AG04449 (cell line): ENCODE results near the gene LPCAT2.

Experiments used
- CTCF ChIA-PET: fragments of 350-600 bp; formaldehyde crosslinking; extraction: SDS; loops from one replicate; lab custom pipeline; 2021; ENCODE audit warnings: antibody characterized with exemption; lab: Yijun Ruan, JAX
- POLR2A ChIA-PET: fragments of 400-600, 350-600 bp; formaldehyde crosslinking; extraction: SDS; loops from one replicate; lab custom pipeline; 2020; ENCODE audit warnings: antibody characterized with exemption, inconsistent platforms; lab: Yijun Ruan, JAX
- DNase-seq: peaks from one replicate; pipeline ENCODE4 v3.0.0-alpha.2; 2010; ENCODE audit warnings: low read depth, low spot score
- H3K4me3 ChIP-seq: 2 replicates; pipeline ENCODE4 v1.5.1; 2011; ENCODE audit warnings: low read depth, mild to moderate bottlenecking, control low read depth, low read length
- TF ChIP-seq, protein P1 (sequence below): IDR thresholded peaks from one replicate; pipeline ENCODE4 v1.5.1; 2011; ENCODE audit warnings: mild to moderate bottlenecking, moderate library complexity, low read length, control low read depth, inconsistent platforms; ENCODE audit not compliant: insufficient read depth; ENCODE audit errors: missing control alignments

The LPCAT2 gene

DNA sequence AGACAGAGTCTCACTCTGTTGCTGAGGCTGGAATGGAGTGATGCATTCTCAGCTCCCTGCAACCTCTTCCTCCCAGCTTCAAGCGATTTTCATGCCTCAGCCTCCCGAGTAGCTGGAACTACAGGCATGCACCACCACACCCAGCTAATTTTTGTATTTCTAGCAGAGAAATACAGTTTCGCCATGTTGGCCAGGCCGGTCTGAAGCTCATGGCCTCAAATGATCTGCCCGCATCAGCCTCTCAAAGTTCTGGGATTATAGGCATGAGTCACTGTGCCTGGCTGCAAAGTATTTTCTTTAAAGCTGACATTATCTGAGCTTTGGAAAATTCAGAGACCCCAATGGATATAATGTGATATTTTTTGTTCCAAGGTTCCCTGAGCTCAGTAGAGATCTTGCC lies 115.8 kb downstream of the LPCAT2 start:
- ChIA-PET CTCF (interaction anchor here (2.3 kb wide), 1 partner anchor 159 kb away, joined by 6 read pairs; no protein-coding TSS in a partner anchor), POLR2A (no interaction called here)
- TF ChIP-seq, protein P1, sequence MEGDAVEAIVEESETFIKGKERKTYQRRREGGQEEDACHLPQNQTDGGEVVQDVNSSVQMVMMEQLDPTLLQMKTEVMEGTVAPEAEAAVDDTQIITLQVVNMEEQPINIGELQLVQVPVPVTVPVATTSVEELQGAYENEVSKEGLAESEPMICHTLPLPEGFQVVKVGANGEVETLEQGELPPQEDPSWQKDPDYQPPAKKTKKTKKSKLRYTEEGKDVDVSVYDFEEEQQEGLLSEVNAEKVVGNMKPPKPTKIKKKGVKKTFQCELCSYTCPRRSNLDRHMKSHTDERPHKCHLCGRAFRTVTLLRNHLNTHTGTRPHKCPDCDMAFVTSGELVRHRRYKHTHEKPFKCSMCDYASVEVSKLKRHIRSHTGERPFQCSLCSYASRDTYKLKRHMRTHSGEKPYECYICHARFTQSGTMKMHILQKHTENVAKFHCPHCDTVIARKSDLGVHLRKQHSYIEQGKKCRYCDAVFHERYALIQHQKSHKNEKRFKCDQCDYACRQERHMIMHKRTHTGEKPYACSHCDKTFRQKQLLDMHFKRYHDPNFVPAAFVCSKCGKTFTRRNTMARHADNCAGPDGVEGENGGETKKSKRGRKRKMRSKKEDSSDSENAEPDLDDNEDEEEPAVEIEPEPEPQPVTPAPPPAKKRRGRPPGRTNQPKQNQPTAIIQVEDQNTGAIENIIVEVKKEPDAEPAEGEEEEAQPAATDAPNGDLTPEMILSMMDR = no peak
- H3K4me3 ChIP-seq = no peak overlapping the region
- no peak for DNase-seq

DNA sequence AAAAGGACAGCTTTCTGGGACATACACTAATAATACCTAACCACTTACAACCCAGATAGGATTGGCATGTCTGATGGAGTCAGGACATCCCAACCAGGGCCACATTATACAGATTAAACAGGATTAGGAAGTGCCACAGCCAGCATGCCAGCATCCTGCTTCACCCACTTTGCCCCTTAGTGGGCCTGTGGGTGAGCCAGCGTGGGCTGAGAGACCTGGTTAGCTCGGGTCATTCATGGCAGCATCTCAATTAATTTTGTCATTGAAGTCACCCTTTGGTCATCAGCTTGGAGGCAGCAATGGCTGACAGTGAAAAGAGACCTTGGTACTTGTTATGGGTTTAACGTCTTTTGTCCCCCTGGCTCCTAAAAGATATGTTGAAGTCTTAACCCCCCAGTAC lies 117.0 kb downstream of the LPCAT2 start:
- no peak overlapping the region for H3K4me3 ChIP-seq
- no peak for DNase-seq
- TF ChIP-seq, protein P1 = no peak
- ChIA-PET CTCF (interaction anchor here (2.3 kb wide), 1 partner anchor 160 kb away, joined by 6 read pairs; no protein-coding TSS in a partner anchor), POLR2A (no interaction called here)

DNA sequence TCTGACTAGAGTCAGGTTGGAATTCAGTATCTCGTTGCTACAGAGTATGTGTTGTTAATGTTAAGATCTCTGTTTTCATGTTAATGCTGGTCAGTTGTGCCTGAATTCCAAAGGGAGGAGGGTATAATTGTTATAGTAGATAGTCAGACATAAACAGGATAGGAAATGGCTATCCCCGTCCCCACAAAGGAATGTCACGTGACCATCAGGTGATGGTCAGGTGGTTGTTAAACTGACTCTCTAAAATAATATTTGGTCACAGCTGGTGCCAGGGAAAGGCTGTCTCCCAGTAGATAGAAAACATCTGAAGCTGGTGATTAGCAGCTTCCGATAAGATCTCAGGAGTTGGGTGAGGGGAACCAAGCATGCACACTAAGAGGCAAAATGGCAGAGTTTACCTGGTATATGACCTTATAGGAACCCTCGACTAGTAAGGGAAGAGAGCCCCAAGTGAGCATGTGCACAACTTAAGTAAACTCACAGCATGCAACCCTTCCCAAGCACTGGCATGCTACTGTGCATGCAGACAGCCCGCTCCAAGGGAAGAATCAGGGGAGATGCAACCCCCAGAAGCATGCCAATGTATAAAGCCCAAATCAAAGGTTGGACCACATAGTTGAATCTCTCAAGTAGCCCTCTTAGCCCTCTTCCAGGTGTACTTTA lies 119.6 kb downstream of the LPCAT2 start:
- H3K4me3 ChIP-seq = no peak overlapping the region
- CTCF ChIA-PET = no interaction called here
- POLR2A ChIA-PET = no interaction called here
- TF ChIP-seq, protein P1 = no peak
- DNase-seq = no peak

DNA sequence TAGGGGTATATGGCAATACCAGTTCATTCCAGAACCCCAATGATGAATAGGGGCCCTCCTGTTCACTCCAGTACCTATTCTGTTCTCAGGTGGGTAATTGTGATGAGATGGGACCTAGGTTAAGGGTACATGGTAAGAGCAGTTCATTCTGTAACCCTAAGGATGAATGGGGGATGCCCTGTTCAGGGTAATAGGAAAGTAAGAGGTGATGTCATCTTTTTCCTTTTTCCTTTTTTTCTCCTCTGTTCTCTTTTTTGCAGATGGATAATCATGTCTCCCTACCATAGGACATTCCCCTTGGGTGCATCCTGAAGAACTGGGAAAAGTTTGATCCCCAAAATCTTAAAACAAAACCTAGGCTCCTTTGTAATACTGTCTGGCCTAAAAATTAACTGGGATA lies 121.9 kb downstream of the LPCAT2 start:
- POLR2A ChIA-PET = no interaction called here
- CTCF ChIA-PET = no interaction called here
- TF ChIP-seq, protein P1 = no peak
- DNase-seq = no peak
- H3K4me3 ChIP-seq = no peak overlapping the region

DNA sequence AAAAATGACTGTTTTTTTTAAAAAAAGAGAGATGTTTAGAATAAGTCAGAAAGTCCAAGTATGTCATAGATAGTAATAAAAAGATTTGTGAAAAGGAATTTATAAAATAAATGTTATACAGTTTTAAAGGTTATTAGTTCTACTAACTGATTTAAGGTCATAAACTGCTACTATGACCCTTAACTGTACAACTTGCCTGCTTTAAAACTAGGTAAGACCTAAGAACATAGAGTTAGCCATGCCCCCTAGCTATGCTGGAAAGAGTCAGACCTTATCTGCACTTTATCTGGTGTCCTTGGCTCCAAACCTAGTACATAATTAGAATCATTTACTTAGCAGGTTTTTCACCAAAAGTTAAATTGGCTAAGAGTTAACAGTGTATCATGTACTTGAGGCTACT lies 123.4 kb downstream of the LPCAT2 start:
- TF ChIP-seq, protein P1 = no peak
- H3K4me3 ChIP-seq = no peak overlapping the region
- DNase-seq = no peak
- CTCF ChIA-PET = interaction anchor here (1.8 kb wide), 1 partner anchor 168 kb away, joined by 6 read pairs; no protein-coding TSS in a partner anchor
- POLR2A ChIA-PET = no interaction called here

DNA sequence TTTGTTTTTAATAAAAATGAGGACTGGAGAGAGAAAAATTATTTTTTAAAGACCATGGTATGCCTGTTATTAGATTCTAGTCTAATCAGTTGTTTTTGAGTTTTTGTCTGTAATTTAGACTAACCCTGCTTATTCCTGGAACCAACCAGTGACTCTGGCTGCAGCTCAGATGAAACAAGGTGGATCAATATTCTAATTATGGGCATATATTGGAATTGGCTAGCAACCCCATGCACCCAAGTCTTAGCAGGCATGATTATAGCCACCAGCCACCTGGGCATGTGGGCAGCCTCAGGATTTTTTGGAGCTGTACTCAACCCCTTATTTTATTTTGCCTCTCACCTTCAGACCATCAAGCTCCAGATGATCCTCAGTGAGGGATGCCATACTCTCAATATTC lies 125.3 kb downstream of the LPCAT2 start:
- TF ChIP-seq, protein P1 = no peak
- DNase-seq = no peak
- ChIA-PET CTCF (interaction anchor here (1.8 kb wide), 1 partner anchor 170 kb away, joined by 6 read pairs; no protein-coding TSS in a partner anchor), POLR2A (no interaction called here)
- no peak overlapping the region for H3K4me3 ChIP-seq
